Astrocyte of the cerebellum (primary cell): ENCODE measurements around the gene SFTA2.

Source experiments
- DNase-seq: peaks from one replicate; pipeline ENCODE4 v3.0.0-alpha.2; 2011; ENCODE audit warnings: low read depth
- H3K4me3 ChIP-seq: 2 replicates; pipeline ENCODE4 v1.5.1; 2011; ENCODE audit warnings: mild to moderate bottlenecking, low read depth, low read length, moderate library complexity
- in situ Hi-C: cut with HindIII; loops from 2 replicates; pipeline ENCODE4 v1.10.0; 2017; ENCODE audit warnings: low sequenced_read_pairs
- TF ChIP-seq, protein P1 (sequence below): IDR thresholded peaks from 2 replicates; pipeline ENCODE4 v1.5.1; 2012; ENCODE audit warnings: low read length, low read depth, moderate library complexity, mild to moderate bottlenecking; ENCODE audit errors: missing control alignments

The SFTA2 gene

DNA sequence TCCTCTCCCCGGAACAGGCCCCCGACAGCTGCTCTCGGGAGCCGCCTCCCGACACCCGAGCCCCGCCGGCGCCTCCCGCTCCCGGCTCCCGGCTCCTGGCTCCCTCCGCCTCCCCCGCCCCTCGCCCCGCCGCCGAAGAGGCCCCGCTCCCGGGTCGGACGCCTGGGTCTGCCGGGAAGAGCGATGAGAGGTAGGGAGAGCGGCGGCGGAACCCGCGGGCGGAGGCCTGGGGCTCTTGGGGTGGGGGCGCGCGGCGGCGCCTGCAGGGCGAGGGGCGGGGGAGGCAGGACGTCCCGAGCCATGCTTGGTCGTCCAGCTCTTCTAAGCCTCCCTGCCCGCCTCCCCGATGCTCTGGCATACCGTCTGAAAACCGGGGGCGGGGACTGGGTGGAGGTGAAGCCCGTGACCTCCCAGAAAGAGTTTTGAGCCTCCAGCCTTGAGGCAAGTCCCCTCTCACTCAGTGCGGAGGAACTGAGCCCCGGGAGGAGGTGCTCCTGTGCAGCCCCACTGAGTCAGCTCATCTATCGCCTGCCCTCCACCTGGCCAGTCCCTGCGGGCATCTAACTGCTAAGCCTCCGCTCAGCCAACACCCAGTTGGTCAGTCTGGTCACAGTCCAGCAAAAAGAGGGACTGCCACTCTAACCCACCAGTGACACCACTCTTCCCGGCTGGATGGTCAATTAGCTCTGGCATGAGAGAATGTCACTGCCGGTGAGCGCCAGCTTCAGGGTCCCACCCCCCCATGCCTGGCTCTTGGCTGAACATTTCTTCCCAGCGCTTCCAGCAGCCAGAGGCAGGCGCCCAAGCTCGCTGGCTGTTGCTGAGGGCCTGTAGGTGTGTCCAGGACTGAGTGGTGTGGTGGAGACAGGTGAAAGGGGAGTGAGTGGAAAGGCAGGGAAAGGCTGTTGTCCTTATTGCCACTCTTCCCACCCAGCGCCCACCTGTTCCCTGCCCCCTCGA lies 47.2 kb downstream of the SFTA2 start:
- DNase-seq, result no peak
- in situ Hi-C loops, result no loop called here
- TF ChIP-seq, protein P1, sequence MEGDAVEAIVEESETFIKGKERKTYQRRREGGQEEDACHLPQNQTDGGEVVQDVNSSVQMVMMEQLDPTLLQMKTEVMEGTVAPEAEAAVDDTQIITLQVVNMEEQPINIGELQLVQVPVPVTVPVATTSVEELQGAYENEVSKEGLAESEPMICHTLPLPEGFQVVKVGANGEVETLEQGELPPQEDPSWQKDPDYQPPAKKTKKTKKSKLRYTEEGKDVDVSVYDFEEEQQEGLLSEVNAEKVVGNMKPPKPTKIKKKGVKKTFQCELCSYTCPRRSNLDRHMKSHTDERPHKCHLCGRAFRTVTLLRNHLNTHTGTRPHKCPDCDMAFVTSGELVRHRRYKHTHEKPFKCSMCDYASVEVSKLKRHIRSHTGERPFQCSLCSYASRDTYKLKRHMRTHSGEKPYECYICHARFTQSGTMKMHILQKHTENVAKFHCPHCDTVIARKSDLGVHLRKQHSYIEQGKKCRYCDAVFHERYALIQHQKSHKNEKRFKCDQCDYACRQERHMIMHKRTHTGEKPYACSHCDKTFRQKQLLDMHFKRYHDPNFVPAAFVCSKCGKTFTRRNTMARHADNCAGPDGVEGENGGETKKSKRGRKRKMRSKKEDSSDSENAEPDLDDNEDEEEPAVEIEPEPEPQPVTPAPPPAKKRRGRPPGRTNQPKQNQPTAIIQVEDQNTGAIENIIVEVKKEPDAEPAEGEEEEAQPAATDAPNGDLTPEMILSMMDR, result no peak
- H3K4me3 ChIP-seq, result peak overlapping the region; percentile 66

DNA sequence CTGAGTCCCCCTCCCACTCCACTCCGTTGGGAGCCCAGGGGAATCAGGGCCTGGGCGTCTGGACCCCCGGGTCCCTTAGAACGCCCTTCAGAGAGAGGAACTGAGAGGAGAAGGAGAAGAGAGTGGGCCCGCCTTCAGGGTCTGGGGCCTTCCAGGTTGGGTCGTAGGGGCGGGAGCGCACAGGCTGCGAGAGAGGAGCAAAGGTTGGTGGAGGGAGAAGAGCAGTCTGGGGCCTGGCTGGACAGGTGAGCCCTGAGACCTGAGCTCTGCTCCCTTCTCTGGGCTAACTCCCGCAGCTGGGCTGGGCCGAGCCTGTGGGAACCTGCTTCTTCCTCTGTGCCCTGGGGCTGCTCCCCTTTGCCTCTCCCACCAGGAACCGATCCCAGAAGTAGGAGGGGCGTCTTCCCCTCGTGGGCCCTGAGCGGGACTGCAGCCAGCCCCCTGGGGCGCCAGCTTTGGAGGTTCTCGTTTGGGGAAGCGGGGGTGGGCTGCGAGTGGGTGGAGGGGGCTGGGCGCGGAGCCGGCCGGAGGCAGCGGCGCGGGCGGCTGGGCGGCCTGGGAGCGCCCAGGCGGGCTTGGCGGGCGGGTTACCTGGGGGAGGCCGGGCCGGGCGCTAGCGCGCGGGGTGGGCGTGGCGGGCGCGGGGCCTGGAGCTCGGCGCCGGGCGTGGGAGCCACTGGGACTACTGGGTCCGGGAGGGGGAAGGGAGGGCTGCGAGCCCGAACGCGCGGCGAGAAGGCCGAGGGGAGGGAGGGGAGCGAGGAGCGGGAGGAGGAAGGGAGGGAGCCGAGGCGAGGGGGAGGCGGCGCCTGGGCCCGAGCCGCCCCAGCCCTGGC lies 48.1 kb downstream of the SFTA2 start, which contains the start of gene DDR1:
TSS of gene DDR1 (plus strand) at position 835 of the 836 bp plus-strand sequence. CDS start 4,211 bp downstream, outside the sequence.
- TF ChIP-seq, protein P1, result no peak
- DNase-seq, result no peak
- H3K4me3 ChIP-seq, result peak within 1 kb of the TSS; percentile 66
- in situ Hi-C loops, result no loop called here

DNA sequence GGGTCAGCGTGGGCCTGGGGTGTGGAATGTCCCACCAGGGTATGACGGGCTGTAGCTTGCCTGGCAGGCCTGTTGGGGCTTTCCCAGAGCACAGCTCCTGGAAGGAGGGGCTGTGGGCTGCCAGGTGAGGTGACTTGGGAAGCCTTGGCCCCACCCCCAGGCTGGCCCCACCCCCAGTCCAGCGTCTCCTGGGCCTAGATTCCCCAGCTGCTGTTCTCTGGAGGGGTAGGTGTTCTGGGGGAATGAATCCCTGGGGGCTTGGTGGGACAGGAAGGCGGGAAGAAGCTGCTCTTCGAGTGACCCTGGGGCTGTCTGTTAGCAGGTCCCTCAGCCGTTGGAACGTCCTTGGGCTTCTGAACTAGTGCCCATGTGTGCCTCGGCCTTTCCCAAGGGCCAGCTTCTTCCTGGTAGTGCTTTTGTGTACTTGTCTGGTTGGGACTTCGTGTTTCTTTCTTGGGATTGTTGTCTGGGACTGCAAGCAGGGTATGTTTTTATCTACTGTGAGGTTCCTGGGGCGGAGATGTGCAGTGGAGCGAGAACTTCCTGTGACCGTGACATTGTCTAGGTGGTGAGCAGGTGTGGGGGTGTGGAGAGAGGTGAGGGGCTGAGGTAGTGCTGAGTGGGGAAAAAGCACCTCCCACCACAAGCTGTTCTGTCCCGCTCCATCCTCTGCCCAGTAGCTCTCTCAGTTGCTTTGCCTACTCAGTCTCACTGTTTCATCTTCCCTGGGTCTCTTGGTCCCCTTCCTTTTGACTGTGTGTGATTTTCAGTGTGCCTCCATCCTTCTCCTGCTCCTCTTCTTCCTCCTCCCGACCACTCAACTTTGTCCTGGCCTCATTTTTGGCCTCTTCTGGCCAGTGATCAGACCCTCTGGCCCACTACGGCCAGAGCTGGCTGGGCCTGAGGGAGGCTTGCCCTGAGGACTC lies 48.9 kb downstream of the SFTA2 start:
- TF ChIP-seq, protein P1, result no peak
- H3K4me3 ChIP-seq, result no peak overlapping the region
- DNase-seq, result no peak
- in situ Hi-C loops, result no loop called here

DNA sequence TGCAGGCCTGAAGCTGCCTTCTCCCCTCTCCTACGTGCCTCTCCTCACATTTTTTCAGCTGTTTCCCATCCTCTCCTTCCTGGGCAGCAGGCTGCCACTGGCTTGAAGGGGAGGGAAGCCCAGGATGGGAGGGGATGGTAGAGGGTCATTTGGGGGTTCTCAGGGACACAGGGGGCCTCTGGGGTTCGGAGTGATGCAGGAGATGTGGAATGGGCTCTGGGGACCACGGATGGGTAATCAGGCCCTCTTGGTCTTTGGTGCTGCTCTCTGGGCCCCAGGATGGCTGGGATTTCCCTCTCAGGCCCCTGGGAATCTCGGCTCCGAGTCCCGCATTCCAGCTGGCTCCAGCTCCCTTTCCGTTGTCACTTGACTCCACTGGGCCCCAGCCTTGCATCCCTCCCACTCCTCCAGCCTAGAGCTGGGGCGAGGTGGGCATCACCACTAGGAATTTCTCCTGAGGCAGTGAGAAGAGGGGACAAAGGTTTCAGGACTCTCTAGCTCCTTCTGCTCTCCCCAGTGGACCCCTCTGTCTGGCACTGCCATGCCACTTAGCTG lies 49.7 kb downstream of the SFTA2 start:
- H3K4me3 ChIP-seq, result no peak overlapping the region
- in situ Hi-C loops, result no loop called here
- DNase-seq, result no peak
- TF ChIP-seq, protein P1, result no peak

DNA sequence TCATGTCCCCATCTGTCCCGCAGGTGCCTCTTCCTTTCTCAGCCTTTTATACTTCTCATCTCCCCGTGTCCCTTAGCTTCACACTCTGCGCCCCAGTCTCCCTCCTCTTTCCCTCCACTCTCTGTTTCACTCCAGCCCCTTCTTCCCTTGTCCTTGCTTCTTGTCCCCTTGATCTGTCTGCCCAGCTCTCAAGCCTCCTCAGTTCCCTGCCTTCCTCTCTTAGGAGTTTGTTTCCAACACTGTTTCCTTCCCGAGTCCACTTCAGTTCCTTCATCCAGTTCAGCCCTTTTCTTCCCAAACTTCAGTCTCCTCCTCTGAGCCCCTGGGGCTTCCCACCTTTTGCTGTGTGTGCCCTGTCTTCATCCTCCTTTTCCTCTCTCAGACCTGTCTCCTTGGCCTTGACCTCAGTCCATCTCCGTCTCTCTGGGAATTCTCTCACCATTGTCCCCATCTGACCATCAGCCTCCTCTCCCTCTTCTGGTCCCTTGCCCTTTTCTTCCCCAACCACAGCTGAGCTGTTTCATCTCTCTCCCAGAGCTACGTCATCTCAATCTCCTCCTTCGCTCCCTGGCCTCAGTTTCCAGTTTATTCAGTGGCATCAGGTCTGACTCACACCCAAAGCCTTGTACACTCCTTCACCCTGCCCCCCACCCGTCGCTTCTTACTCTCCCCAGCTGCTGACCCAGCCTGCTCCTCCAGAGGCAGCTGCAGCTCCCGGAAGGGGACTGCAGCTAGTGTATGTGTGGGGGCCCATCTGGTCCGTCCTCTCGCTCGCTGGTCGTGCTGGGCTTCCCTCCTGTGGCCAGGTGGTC lies 50.4 kb downstream of the SFTA2 start:
- H3K4me3 ChIP-seq, result no peak overlapping the region
- in situ Hi-C loops, result no loop called here
- TF ChIP-seq, protein P1, result no peak
- no peak for DNase-seq
